Caco-2 (cell line): Measurements from ENCODE around the gene IL9. TPM values are rescaled to one million over a fixed set of nuclear protein-coding genes. Genes with fewer than 3 reads are reported as not detected.

ENCODE experiments used
- BruUV-seq: library from RNA; stranded (reverse); fragments of 400-500 nt; replicated peaks from 2 replicates; lab custom pipeline; 2021; lab: Mats Ljungman, UMichigan
- CTCF ChIA-PET: fragments of 300-600 bp; sonication (Branson Sonifier 250); formaldehyde crosslinking; loops from one replicate; lab custom pipeline; 2022; ENCODE audit warnings: antibody characterized with exemption; lab: Charles Lee
- POLR2A ChIA-PET: fragments of 300-600 bp; sonication (Branson Sonifier 250); formaldehyde crosslinking; loops from one replicate; lab custom pipeline; 2022; ENCODE audit warnings: antibody characterized with exemption; lab: Charles Lee
- DNase-seq, 2 experiments: peaks; one replicate each; pipeline versions ENCODE4 v3.0.0 to v3.0.0-alpha.2; 2020 to 2022
- H3K27me3 ChIP-seq: replicated peaks from 2 replicates; pipeline ENCODE4 v1.6.0; 2011; ENCODE audit warnings: low read length; ENCODE audit not compliant: control insufficient read depth, insufficient read depth
- H3K36me3 ChIP-seq: 2 replicates; pipeline ENCODE4 v1.5.1; 2011; ENCODE audit warnings: low read length; ENCODE audit not compliant: control insufficient read depth, insufficient read depth
- H3K4me1 ChIP-seq: fragments of 250-450 bp; sonication (Bioruptor Pico); 2 replicates; pipeline ENCODE4 v1.5.1; 2020; ENCODE audit warnings: mild to moderate bottlenecking
- H3K4me3 ChIP-seq: 2 replicates; pipeline ENCODE4 v1.5.1; 2011; ENCODE audit warnings: low read depth, mild to moderate bottlenecking, control low read depth, low read length
- H3K9me3 ChIP-seq: fragments of 250-450 bp; sonication (Bioruptor Pico); 2 replicates; pipeline ENCODE4 v1.5.1; 2020; ENCODE audit warnings: mild to moderate bottlenecking, moderate library complexity
- H3K27ac Mint-ChIP-seq: one replicate; pipeline ENCODE4 v1.8.0; 2022; ENCODE audit warnings: mixed read lengths; ENCODE audit not compliant: unreplicated experiment
- H3K27me3 Mint-ChIP-seq: one replicate; pipeline ENCODE4 v1.8.0; 2022; ENCODE audit warnings: mixed read lengths; ENCODE audit not compliant: insufficient read depth, unreplicated experiment
- H3K36me3 Mint-ChIP-seq: one replicate; pipeline ENCODE4 v1.8.0; 2022; ENCODE audit warnings: mild to moderate bottlenecking, mixed read lengths; ENCODE audit not compliant: insufficient read depth, unreplicated experiment
- H3K4me1 Mint-ChIP-seq: one replicate; pipeline ENCODE4 v1.8.0; 2022; ENCODE audit warnings: low read depth, mixed read lengths; ENCODE audit not compliant: unreplicated experiment
- H3K4me3 Mint-ChIP-seq: one replicate; pipeline ENCODE4 v1.8.0; 2022; ENCODE audit warnings: mild to moderate bottlenecking, moderate library complexity, mixed read lengths; ENCODE audit not compliant: unreplicated experiment
- H3K9me3 Mint-ChIP-seq: one replicate; pipeline ENCODE4 v1.8.0; 2022; ENCODE audit warnings: mixed read lengths; ENCODE audit not compliant: unreplicated experiment
- CTCF ChIP-seq, 2 experiments: fragments of 200-600 bp in 1 of 2; IDR thresholded peaks; 1 replicate in 1 of 2; 2 replicates in 1 of 2; pipeline versions ENCODE4 v1.5.1 to v1.8.0; 2011 to 2022; ENCODE audit warnings: antibody characterized with exemption in 1 of 2, control low read depth in 1 of 2, inconsistent platforms in 1 of 2, low read depth in 1 of 2, low read length in 1 of 2, mild to moderate bottlenecking in 1 of 2, moderate library complexity in 1 of 2; ENCODE audit not compliant: insufficient read depth in 1 of 2, severe bottlenecking in 1 of 2, unreplicated experiment in 1 of 2
- intact Hi-C: fragments of 100-400 bp; cut with micrococcal nuclease; formaldehyde crosslinking; loops from one replicate; pipeline ENCODE4 v1.10.0; 2022; ENCODE audit not compliant: unreplicated experiment
- total RNA-seq: library from RNA; stranded (reverse); gene quantifications from 2 replicates; pipeline ENCODE4 v1.2.3, GENCODE V29; 2022

Gene IL9
- total RNA-seq, 1 experiment from 2014 or later = not detected

DNA sequence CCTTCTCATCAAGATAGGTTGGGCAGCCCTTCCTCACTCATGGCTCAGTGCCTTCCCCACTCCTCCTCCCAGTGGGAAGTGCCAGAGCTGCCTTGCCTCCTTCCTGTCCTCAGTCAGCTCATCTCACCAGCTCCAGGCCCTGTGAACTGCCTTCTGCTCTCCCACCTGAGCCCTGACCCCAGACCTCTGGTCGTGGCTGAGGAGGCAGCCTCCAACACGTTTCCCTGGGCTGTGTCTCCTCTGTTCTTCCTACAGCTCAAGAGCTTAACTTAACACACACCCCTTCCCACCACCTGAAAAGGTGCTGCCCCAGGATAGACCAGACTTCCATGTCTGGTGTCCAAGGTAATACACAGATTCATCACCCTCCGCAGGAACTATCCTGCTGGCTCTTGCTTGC, 21.2 kb downstream of the IL9 start:
- Mint-ChIP-seq H3K36me3 (no peaks in the 10 kb centered on the region), H3K27me3 (no peaks in the 10 kb centered on the region), H3K9me3 (no peaks in the 10 kb centered on the region), H3K4me1 (no peaks in the 10 kb centered on the region), H3K27ac (no peak overlapping the region), H3K4me3 (no peak overlapping the region)
- no peaks in the 10 kb centered on the region for H3K9me3 ChIP-seq
- no peak for TF ChIP-seq CTCF (IDR thresholded peaks at IDR 0.05; ENCODE audit: insufficient read depth in 1 of 2, low read depth in 1 of 2, low read length in 1 of 2, severe bottlenecking in 1 of 2, unreplicated experiment in 1 of 2)
- no peak overlapping the region for H3K4me3 ChIP-seq
- intact Hi-C loops = no loop called here
- no peaks in the 10 kb centered on the region for H3K4me1 ChIP-seq
- H3K36me3 ChIP-seq = no peaks in the 10 kb centered on the region
- ChIA-PET POLR2A (no interaction called here), CTCF (interaction anchor here (0.7 to 1.2 kb wide), 3 partner anchors 62 to 314 kb away, joined by 3 to 4 read pairs (median 3); no protein-coding TSS in a partner anchor)
- no peaks in the 10 kb centered on the region for H3K27me3 ChIP-seq
- no peak for DNase-seq
- no TSS peak for BruUV-seq

GRCh38 chr5:135873831-135874230, 21.8 kb downstream of the IL9 start:
- Mint-ChIP-seq H3K27me3 (no peaks in the 10 kb centered on the region), H3K36me3 (no peaks in the 10 kb centered on the region), H3K9me3 (no peaks in the 10 kb centered on the region), H3K27ac (no peak overlapping the region), H3K4me1 (no peaks in the 10 kb centered on the region), H3K4me3 (no peak overlapping the region)
- POLR2A ChIA-PET = no interaction called here
- TF ChIP-seq CTCF (IDR thresholded peaks at IDR 0.05; ENCODE audit: insufficient read depth in 1 of 2, low read depth in 1 of 2, low read length in 1 of 2, severe bottlenecking in 1 of 2, unreplicated experiment in 1 of 2) = no peak
- intact Hi-C loops = no loop called here
- H3K27me3 ChIP-seq = no peaks in the 10 kb centered on the region
- no peaks in the 10 kb centered on the region for H3K36me3 ChIP-seq
- H3K4me3 ChIP-seq = no peak overlapping the region
- no peak for DNase-seq
- no peaks in the 10 kb centered on the region for H3K4me1 ChIP-seq
- no peaks in the 10 kb centered on the region for H3K9me3 ChIP-seq
- BruUV-seq = no TSS peak
- CTCF ChIA-PET = interaction anchor here (0.7 to 1.2 kb wide), 4 partner anchors 39 to 313 kb away, joined by 3 to 4 read pairs (median 3); no protein-coding TSS in a partner anchor

DNA sequence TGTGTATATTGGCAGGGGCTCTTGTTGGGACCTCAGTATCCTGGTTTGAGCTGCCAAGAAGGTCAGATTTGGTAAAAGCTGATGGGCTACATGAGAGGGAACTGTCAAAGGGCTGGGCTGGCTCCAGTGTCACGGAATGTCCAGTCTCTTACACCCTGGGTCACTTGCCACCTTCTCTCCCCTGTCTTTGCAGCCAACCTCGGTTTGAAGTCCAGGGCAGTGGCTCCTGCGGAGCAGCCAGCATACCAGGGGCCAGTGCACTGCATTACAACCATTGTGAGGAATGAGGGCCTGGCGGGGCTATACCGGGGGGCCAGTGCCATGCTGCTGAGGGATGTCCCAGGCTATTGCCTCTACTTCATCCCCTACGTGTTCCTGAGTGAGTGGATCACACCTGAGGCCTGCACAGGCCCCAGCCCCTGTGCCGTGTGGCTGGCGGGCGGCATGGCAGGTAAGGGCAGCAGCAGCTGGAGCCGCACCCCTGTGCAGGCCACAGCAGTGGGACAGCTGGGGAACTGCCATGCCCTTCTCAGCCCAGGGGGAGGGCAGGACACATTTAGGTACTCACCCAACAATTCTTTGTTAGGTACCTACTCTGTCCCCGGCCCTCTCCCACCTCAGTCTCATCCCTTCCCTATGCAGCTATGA, 24.2 kb downstream of the IL9 start:
- ChIA-PET POLR2A (no interaction called here), CTCF (no interaction called here)
- H3K27me3 ChIP-seq = no peaks in the 10 kb centered on the region
- H3K27me3 Mint-ChIP-seq = peaks cover 4% of the 10 kb centered on the region
- BruUV-seq = no TSS peak
- DNase-seq = no peak
- H3K9me3 Mint-ChIP-seq = no peaks in the 10 kb centered on the region
- H3K9me3 ChIP-seq = no peaks in the 10 kb centered on the region
- H3K36me3 ChIP-seq = no peaks in the 10 kb centered on the region
- no peak overlapping the region for H3K4me3 ChIP-seq
- H3K4me1 ChIP-seq = no peaks in the 10 kb centered on the region
- H3K4me1 Mint-ChIP-seq = no peaks in the 10 kb centered on the region
- H3K4me3 Mint-ChIP-seq = no peak overlapping the region
- intact Hi-C loops = no loop called here
- no peak for TF ChIP-seq CTCF (IDR thresholded peaks at IDR 0.05; ENCODE audit: insufficient read depth in 1 of 2, low read depth in 1 of 2, low read length in 1 of 2, severe bottlenecking in 1 of 2, unreplicated experiment in 1 of 2)
- H3K36me3 Mint-ChIP-seq = no peaks in the 10 kb centered on the region
- H3K27ac Mint-ChIP-seq = no peak overlapping the region
